NK-92 (cell line): Measurements from ENCODE around the gene C1orf159.
A peak's percentile ranks its signal among the peaks of the same experiment; 100 is the strongest.
"Not testable (repeated sequence)": the region's sequence is repeated elsewhere in the genome, so short reads cannot be mapped to it uniquely, and the experiment has no call there.

Experiments
- DNase-seq: peaks from one replicate; lab custom pipeline; 2025; ENCODE audit not compliant: unreplicated experiment; lab: John Stamatoyannopoulos, UW

Gene C1orf159

GRCh38 chr1:1067860-1068516, 47.9 kb downstream of the C1orf159 start:
- DNase-seq = no peak

GRCh38 chr1:1067284-1067859, 48.5 kb downstream of the C1orf159 start:
- DNase-seq = no peak

DNA sequence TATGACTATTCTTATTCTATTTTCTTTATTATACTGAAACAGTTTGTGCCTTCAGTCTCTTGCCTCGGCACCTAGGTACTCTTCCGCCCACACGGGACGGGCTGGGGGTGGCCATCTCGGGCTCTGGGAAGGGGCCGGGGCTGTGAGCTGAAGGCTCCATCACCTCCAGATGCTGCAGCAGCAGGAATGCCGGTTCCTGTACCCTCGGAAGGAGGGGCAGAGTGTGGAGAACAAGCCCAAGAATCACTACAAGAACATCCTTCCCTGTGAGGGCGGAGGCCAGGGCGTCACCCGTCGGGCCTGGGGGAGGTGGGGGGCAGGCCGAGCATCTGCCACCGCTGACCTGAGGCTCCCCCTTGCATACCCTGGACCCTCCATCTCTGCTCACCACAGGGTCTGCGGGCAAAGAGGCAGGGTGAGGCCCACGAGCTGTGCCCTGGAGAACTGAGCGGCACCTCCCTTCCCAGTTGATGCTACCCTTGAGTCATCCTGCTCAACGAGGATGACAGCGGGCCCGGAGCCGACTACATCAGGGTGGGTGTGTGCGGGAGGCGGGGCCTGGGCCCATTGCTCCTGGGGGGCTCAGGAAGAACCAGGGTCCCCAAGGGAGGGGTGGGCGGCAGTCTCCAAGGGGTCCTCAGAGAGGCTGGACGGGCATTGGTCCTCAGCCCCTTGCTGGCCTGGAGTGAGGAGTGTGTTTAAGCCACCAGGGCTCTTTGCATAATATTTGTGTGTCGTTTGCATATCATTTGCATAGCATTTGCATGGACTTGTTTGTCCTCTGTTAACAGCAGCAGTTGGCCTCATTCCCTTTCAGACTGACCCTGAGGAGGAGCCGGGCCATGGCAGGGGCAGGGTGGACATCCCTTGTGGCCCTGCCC, 49.2 kb downstream of the C1orf159 start:
- no peak for DNase-seq

GRCh38 chr1:1065940-1066304, 50.0 kb downstream of the C1orf159 start:
- DNase-seq = not testable (repeated sequence)

- no peak for DNase-seq
Measured at GRCh38 chr1:1065265-1065939, 50.5 kb downstream of the C1orf159 start.

DNA sequence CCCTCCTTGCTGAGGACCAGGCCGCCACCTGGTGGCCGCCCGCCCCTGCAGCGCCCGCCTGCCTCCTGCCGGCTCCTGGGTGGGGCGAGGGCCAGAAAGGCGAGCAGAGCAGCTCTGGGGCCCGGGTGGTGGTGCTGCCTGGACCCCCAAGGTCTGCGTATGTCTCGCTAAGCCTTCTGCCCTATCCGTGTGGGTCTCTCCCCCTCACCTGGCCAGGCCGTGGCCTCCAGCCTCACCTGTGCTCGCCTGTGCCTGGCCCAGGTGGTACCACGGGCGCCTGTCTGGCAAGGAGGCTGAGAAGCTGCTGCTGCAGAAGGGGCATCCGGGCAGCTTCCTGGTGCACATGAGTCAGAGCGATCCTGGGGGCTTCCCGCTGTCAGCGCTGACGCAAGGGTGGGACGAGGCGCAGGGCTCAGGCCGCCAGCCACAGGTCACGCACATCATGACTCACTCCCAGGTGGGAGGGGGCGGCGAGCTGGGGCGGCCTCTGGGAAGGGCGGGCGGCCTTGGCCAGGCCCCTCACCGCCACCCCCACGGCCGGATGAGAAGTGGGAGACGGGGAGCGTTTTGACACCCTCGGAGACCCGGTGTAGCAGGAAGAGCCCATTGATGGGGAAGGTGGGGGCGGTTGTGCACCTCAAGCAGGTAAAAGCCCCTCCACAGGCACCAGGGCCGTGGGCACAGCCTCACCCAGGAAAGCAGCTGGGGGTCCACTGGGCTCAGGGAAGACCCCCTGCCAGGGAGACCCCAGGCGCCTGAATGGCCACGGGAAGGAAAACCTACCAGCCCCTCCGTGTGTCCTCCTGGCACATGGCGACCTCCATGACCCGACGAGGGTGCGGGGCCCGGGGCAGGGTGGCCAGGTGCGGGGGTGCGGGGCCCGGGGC, 51.7 kb downstream of the C1orf159 start:
- peak; percentile 42 for DNase-seq

DNA sequence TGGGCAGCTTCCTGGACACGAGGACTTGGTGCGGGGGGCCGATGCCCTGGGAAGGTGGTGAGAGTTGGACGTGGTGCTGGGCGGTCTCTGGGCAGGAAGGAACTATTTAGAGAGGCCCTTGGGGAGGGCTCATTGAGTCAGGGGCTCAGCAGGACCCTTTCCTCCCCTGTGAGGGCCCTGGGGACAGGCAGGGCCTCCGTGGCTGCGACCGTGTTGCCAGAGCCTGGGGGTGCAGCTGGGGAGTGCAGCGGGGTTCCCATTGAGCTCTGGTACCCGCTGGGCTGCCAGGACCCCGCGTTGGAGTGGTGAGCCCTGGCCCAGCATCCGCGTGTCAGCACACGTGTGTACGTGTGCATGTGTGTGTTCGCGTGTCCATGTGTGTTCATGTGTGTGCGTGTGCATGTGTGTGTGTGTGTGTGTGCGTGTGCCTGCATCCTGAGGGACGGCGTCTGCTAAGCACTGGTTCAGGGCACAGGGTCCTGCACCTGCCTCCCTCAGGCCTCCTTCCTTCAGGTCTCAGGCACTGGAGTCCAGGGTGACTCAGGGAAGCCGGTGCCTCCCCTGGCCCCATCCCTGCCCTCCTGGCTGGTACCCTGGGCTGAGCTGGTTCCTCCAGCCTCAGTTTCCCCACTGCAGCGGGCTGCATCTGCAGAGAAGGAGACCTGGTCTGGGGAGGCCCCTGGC, 52.5 kb downstream of the C1orf159 start:
- no peak for DNase-seq

GRCh38 chr1:1062348-1063163, 53.3 kb downstream of the C1orf159 start:
- no peak for DNase-seq

DNA sequence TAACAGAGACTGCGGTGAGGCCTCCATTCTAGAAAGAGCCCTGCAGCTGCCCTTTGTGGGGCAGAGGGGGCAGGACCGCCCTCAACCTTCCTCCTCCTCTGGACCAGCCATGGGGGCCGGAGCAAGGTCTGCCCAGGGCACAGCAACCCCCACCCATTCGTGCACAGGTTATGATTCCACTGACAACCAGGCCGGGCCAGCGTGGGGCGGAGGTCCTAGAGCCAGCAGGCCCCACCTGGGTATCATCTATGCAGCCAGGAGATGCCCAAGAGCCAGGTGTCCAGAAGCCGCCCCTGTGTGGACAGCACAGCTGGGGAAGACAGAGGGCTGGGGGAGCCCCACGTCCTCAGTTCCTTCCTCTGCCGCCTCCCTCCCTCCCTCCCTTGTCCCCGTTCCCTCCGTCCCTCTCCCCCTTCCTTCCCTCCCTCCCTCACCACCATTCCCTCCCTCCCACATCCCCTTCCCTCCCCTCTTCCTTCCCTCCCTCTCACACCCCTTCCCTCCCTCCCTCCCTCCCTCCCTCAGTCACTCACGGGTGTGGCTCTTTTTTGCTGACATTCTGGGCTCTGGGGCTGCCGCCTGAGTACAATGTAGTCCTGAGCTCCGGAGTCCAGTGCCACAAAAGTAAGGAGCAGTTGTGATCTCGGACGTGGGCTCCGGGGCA, 54.1 kb downstream of the C1orf159 start:
- no peak for DNase-seq

DNA sequence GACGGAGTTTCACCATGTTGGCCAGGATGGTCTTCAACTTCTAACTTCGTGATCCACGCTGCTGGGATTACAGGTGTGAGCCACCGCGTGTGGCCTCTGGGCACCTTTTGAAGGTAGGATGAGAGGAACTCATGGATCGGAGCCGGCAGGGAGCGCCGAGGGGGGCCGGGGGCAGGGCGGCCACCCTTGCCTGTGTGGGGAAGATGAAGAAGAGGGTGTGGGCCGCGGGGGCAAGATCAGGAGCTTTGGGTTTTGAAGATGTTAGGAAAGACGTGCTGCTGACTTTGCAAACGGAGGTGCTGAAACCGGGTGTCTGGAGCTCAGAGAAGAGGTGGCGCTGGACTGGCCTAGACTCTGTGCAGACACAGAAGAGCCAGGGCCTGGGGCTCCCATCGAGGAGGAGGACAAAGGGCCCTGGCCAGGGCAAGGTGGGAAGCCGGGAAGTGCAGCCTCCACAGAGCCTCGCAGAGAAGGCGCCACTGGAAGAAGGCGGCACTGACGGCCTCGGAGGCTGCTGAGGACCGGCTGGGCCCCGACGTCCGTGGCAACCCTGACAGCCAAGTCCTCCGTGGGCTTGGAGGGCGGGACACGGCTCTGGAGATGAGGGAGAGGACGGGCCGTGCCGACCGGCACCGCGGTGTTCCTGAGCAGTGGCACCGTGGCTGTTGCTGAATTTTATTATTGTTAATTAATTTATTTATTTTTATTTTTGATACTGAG, 55.4 kb downstream of the C1orf159 start:
- no peak for DNase-seq

- no peak for DNase-seq
Measured at GRCh38 chr1:1059494-1060280, 56.2 kb downstream of the C1orf159 start.

DNA sequence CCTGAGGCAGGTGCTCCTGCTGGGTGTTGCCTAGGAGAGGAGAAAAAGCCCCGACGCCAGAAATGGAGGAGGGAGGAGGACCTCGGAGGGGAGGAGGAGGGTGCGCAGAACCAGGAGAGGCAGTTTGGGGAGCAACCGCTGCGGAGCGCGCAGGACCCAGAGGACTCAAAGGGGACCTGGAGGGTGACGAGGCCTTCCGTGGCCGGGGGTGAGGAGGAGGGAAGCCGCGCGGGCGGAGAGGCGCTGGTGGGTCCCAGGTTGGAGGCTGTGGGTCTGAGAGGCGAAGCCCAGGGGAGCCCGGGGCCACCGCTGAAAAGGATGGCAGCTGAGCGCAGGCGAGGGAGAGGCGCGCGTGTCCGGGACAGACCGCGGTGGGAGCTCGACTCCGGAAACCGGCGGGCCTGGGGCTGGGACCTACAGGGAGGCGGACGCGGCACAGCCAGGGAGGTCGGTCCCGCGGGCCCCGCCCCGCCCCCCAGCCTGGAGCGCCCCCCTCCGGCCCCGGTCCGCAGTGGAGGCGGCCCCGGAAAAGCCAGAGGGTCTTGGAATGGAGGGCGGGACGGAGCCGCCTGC, 56.9 kb downstream of the C1orf159 start:
- DNase-seq = no peak

- DNase-seq = no peak
Measured at GRCh38 chr1:1058088-1058905, 57.6 kb downstream of the C1orf159 start.

- DNase-seq = not testable (repeated sequence)
Measured at GRCh38 chr1:1057769-1058087, 58.2 kb downstream of the C1orf159 start.

GRCh38 chr1:1055841-1056736, 59.8 kb downstream of the C1orf159 start:
- DNase-seq = no peak
